ENCODE measurements around the gene CARD14.

Gene CARD14

GRCh38 chr17:80182118-80182844 is 12.5 kb downstream of the CARD14 start:
- Histone ChIP-seq H3K4me3 (ENCODE audit: low read depth in 1 of 2, low read length in 1 of 2) (no peak overlapping the region), H3K36me3 (no peaks in the 10 kb centered on the region), H3K27ac (no peak overlapping the region), H3K27me3 (peaks cover 13% of the 10 kb centered on the region), H3K4me1 (ENCODE audit: control insufficient read depth in 1 of 2, insufficient read depth in 1 of 2, low read depth in 1 of 2, low read length in 1 of 2) (no peaks in the 10 kb centered on the region), H3K9me3 (no peaks in the 10 kb centered on the region)
- TF ChIP-seq CTCF (IDR thresholded peaks at IDR 0.05), result no peak

- Histone ChIP-seq H3K4me3 (ENCODE audit: low read depth in 1 of 2, low read length in 1 of 2) (no peak overlapping the region), H3K27ac (no peak overlapping the region), H3K9me3 (no peaks in the 10 kb centered on the region), H3K36me3 (no peaks in the 10 kb centered on the region), H3K4me1 (ENCODE audit: control insufficient read depth in 1 of 2, insufficient read depth in 1 of 2, low read depth in 1 of 2, low read length in 1 of 2) (no peaks in the 10 kb centered on the region), H3K27me3 (peaks cover 14% of the 10 kb centered on the region)
- TF ChIP-seq CTCF (IDR thresholded peaks at IDR 0.05), result no peak
Measured at GRCh38 chr17:80182845-80183223, 13.0 kb downstream of the CARD14 start.

- Histone ChIP-seq H3K4me1 (ENCODE audit: control insufficient read depth in 1 of 2, insufficient read depth in 1 of 2, low read depth in 1 of 2, low read length in 1 of 2) (no peaks in the 10 kb centered on the region), H3K36me3 (no peaks in the 10 kb centered on the region), H3K27ac (no peak overlapping the region), H3K9me3 (no peaks in the 10 kb centered on the region), H3K4me3 (ENCODE audit: low read depth in 1 of 2, low read length in 1 of 2) (no peak overlapping the region), H3K27me3 (peaks cover 12% of the 10 kb centered on the region)
- no peak for TF ChIP-seq CTCF (IDR thresholded peaks at IDR 0.05)
Measured at GRCh38 chr17:80183581-80184422, 14.0 kb downstream of the CARD14 start.

GRCh38 chr17:80184423-80184714 is 14.5 kb downstream of the CARD14 start:
- Histone ChIP-seq H3K27me3 (peaks cover 7% of the 10 kb centered on the region), H3K4me1 (ENCODE audit: control insufficient read depth in 1 of 2, insufficient read depth in 1 of 2, low read depth in 1 of 2, low read length in 1 of 2) (no peaks in the 10 kb centered on the region), H3K9me3 (no peaks in the 10 kb centered on the region), H3K27ac (no peak overlapping the region), H3K4me3 (ENCODE audit: low read depth in 1 of 2, low read length in 1 of 2) (no peak overlapping the region), H3K36me3 (no peaks in the 10 kb centered on the region)
- TF ChIP-seq CTCF (IDR thresholded peaks at IDR 0.05), result no peak

GRCh38 chr17:80185968-80186367 is 16.1 kb downstream of the CARD14 start:
- Histone ChIP-seq H3K4me3 (ENCODE audit: low read depth in 1 of 2, low read length in 1 of 2) (no peak overlapping the region), H3K27ac (no peak overlapping the region), H3K4me1 (ENCODE audit: control insufficient read depth in 1 of 2, insufficient read depth in 1 of 2, low read depth in 1 of 2, low read length in 1 of 2) (no peaks in the 10 kb centered on the region), H3K9me3 (no peaks in the 10 kb centered on the region), H3K36me3 (no peaks in the 10 kb centered on the region), H3K27me3 (peaks cover 7% of the 10 kb centered on the region)
- no peak for TF ChIP-seq CTCF (IDR thresholded peaks at IDR 0.05)
